ENCODE measurements around the gene SMCR8. TPM values are rescaled to one million over a fixed set of nuclear protein-coding genes. Genes with fewer than 3 reads are reported as not detected.

Gene SMCR8
- total RNA-seq, 1 donor from 2014 or later: 12.3 TPM

DNA sequence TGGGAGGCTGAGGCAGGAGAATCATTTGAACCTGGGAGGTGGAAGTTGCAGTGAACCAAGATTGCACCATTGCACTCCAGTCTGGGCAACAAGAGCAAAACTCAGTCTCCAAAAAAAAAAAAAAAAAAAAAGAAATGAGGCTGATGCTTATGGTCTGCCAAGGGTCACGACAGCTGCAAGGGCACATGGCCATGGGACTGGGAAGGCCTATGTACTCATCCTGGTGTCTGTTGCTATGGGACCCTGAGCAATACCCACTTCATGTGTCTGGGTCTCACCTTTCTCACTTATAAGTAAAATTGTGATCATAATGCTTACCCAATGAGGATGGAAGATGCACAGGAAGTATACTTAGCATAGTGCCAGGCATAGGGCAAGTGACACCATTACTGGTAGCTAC is 38.0 kb upstream of the SMCR8 start:
- intact Hi-C loops (cut with micrococcal nuclease): no loop called here
- Histone ChIP-seq H3K36me3 (peaks cover 79% of the 10 kb centered on the region), H3K4me1 (peaks cover 6% of the 10 kb centered on the region), H3K4me3 (no peak overlapping the region), H3K9me3 (replicated peaks) (no peaks in the 10 kb centered on the region), H3K27ac (replicated peaks) (no peak overlapping the region), H3K27me3 (ENCODE audit: low read depth) (no peaks in the 10 kb centered on the region)
- no peak for TF ChIP-seq CTCF (IDR thresholded peaks at IDR 0.05; ENCODE audit: borderline replicate concordance)
- no peak for DNase-seq

GRCh38 chr17:18278867-18279266 is 36.2 kb upstream of the SMCR8 start:
- H3K36me3 ChIP-seq: peaks cover 91% of the 10 kb centered on the region
- peaks cover 6% of the 10 kb centered on the region for H3K4me1 ChIP-seq
- H3K9me3 ChIP-seq (replicated peaks): no peaks in the 10 kb centered on the region
- H3K4me3 ChIP-seq: no peak overlapping the region
- TF ChIP-seq CTCF (IDR thresholded peaks at IDR 0.05; ENCODE audit: borderline replicate concordance): no peak
- no peaks in the 10 kb centered on the region for H3K27me3 ChIP-seq (ENCODE audit: low read depth)
- no peak overlapping the region for H3K27ac ChIP-seq (replicated peaks)
- DNase-seq: no peak
- intact Hi-C loops (cut with micrococcal nuclease): no loop called here

- Histone ChIP-seq H3K27me3 (ENCODE audit: low read depth) (no peaks in the 10 kb centered on the region), H3K27ac (replicated peaks) (no peak overlapping the region), H3K9me3 (replicated peaks) (no peaks in the 10 kb centered on the region), H3K4me1 (peaks cover 6% of the 10 kb centered on the region), H3K4me3 (no peak overlapping the region), H3K36me3 (peaks cover 93% of the 10 kb centered on the region)
- no peak for DNase-seq
- intact Hi-C loops (cut with micrococcal nuclease): no loop called here
- no peak for TF ChIP-seq CTCF (IDR thresholded peaks at IDR 0.05; ENCODE audit: borderline replicate concordance)
Measured at GRCh38 chr17:18280249-18280648, 34.8 kb upstream of the SMCR8 start.

DNA sequence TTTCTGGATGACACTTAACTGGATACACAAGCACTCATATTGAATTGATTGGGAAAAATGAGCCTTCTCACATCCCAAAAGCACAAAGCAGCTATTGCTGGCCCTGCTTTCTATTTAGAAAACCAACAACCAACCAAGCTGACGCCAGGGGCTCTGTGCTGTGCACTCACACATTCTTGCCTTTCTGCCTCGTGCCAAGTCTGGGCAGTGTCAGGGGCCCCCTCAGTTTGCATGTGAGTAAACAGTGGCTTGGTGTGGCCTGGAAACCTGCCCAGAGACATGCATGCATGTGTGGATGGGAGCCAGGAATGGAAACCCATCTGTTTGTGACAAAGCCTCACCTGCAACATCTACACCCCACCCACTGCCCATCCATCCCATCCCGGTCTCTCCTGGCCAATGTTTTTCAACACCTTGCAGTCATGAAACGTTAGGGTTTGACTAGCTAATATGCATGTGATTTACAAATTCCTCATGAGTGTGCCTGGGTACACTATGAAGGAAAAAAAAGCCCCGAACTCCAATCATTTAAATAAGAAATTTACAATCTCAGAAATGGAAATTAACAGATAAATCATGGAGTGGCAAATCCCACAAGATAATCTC is 34.2 kb upstream of the SMCR8 start:
- no peak for TF ChIP-seq CTCF (IDR thresholded peaks at IDR 0.05; ENCODE audit: borderline replicate concordance)
- Histone ChIP-seq H3K27me3 (ENCODE audit: low read depth) (no peaks in the 10 kb centered on the region), H3K36me3 (peaks cover 99% of the 10 kb centered on the region), H3K27ac (replicated peaks) (no peak overlapping the region), H3K9me3 (replicated peaks) (no peaks in the 10 kb centered on the region), H3K4me1 (peaks cover 6% of the 10 kb centered on the region), H3K4me3 (no peak overlapping the region)
- intact Hi-C loops (cut with micrococcal nuclease): no loop called here
- DNase-seq: no peak

GRCh38 chr17:18281788-18282187 is 33.3 kb upstream of the SMCR8 start:
- intact Hi-C loops (cut with micrococcal nuclease): no loop called here
- TF ChIP-seq CTCF (IDR thresholded peaks at IDR 0.05; ENCODE audit: borderline replicate concordance): no peak

More at GRCh38 chr17:18281788-18282187, 33.3 kb upstream of the SMCR8 start:
- H3K36me3 ChIP-seq: peaks cover 98% of the 10 kb centered on the region
- no peak overlapping the region for H3K27ac ChIP-seq (replicated peaks)
- no peak overlapping the region for H3K4me3 ChIP-seq
- no peaks in the 10 kb centered on the region for H3K27me3 ChIP-seq (ENCODE audit: low read depth)
- H3K9me3 ChIP-seq (replicated peaks): no peaks in the 10 kb centered on the region
- peaks cover 6% of the 10 kb centered on the region for H3K4me1 ChIP-seq
- no peak for DNase-seq
